ENCODE results near the gene CFAP299.
"Not testable (repeated sequence)": the region's sequence is repeated elsewhere in the genome, so short reads cannot be mapped to it uniquely, and the experiment has no call there.

CFAP299 gene

DNA sequence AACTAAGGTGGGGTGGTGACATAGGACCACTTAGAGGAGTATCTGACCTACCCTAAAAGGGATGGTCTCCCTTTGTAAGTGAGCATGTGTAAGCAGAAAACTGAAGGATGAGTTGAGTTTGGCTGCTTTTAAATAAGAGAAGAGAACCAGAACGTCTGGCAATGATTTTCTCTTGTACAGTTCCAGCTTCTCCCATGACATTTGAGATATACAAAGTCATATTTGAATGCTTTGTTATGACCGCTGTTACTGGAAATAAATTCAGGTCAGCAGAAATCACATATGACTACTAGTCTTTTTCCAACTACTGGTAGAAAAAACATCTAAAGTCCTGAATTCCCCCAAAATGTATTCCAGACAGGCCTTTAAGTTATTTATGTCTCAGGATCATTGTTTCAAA is 381.7 kb downstream of the CFAP299 start:
- Histone ChIP-seq H3K27me3 (ENCODE audit: control insufficient read depth, insufficient read depth, low read length) (no peaks in the 10 kb centered on the region), H3K4me3 (ENCODE audit: low read length) (no peak overlapping the region), H3K4me1 (ENCODE audit: control insufficient read depth, insufficient read depth, low read length) (no peaks in the 10 kb centered on the region), H3K9me3 (ENCODE audit: control insufficient read depth, low read length) (no peaks in the 10 kb centered on the region), H3K9ac (ENCODE audit: low read length) (no peak overlapping the region), H3K36me3 (ENCODE audit: control insufficient read depth, insufficient read depth, low read length) (no peaks in the 10 kb centered on the region)

DNA sequence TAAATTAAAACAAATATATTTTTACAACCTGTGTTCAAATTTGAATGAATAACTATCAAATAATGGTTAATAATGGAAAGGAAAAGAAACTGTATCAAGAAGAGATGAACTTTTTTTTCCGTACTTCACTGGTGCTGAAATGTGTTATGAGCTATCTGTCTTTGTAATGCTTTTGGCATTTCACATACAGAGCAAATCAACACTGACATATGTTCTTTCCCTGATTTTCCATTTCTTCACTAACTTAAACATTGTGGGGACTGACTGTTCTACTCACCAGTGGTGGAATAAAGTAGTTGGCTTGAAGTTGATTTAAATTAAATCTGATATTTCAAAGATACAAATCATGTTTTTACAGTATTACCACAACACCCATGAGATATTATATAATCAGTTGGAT is 390.9 kb downstream of the CFAP299 start:
- Histone ChIP-seq H3K4me3 (ENCODE audit: low read length) (no peak overlapping the region), H3K9me3 (ENCODE audit: control insufficient read depth, low read length) (no peaks in the 10 kb centered on the region), H3K4me1 (ENCODE audit: control insufficient read depth, insufficient read depth, low read length) (no peaks in the 10 kb centered on the region), H3K27me3 (ENCODE audit: control insufficient read depth, insufficient read depth, low read length) (no peaks in the 10 kb centered on the region), H3K9ac (ENCODE audit: low read length) (no peak overlapping the region), H3K36me3 (ENCODE audit: control insufficient read depth, insufficient read depth, low read length) (no peaks in the 10 kb centered on the region)

DNA sequence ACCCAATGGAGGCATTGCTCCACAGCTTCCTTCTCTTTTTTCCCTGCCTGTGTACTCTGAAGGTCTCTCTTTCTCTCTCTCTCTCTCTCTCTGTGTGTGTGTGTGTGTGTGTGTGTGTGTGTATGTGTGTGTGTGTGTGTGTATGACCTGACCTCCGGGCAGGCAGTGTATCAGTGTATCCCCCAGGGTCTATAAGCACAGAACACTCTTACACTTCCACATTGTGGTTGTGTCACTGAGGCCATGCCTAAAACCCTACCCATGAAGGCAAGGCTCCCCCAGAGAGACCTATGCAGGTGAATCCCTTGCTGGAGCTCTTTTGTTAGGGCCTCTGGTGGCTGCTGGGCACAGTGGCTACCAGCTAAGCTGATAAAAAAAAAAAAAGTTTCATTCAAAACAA is 394.6 kb downstream of the CFAP299 start:
- Histone ChIP-seq H3K36me3 (ENCODE audit: control insufficient read depth, insufficient read depth, low read length) (no peaks in the 10 kb centered on the region), H3K9me3 (ENCODE audit: control insufficient read depth, low read length) (no peaks in the 10 kb centered on the region), H3K4me1 (ENCODE audit: control insufficient read depth, insufficient read depth, low read length) (no peaks in the 10 kb centered on the region), H3K4me3 (ENCODE audit: low read length) (no peak overlapping the region), H3K9ac (ENCODE audit: low read length) (no peak overlapping the region), H3K27me3 (ENCODE audit: control insufficient read depth, insufficient read depth, low read length) (no peaks in the 10 kb centered on the region)

DNA sequence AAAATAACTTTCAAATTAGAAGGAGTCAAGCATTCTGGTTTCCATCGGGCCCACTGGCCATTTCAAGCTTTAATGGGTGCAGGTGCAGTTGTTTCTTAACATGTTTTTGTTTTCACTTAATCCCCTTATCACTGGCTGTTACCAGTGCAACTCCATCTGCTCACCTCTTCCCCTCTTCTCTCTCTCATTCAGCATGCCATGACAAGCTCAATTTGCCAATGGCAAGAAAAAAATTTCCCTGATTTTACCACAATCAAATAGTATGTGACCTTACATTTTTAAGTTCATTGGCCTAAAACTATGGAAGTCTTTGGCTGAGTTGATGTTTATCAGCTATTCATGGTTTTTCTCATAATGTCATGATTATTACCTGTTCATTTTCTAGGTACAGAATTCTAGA is 395.9 kb downstream of the CFAP299 start:
- no peaks in the 10 kb centered on the region for H3K36me3 ChIP-seq (ENCODE audit: control insufficient read depth, insufficient read depth, low read length)
- no peaks in the 10 kb centered on the region for H3K27me3 ChIP-seq (ENCODE audit: control insufficient read depth, insufficient read depth, low read length)
- no peak overlapping the region for H3K9ac ChIP-seq (ENCODE audit: low read length)
- no peaks in the 10 kb centered on the region for H3K9me3 ChIP-seq (ENCODE audit: control insufficient read depth, low read length)
- no peaks in the 10 kb centered on the region for H3K4me1 ChIP-seq (ENCODE audit: control insufficient read depth, insufficient read depth, low read length)
- H3K4me3 ChIP-seq (ENCODE audit: low read length) = no peak overlapping the region

DNA sequence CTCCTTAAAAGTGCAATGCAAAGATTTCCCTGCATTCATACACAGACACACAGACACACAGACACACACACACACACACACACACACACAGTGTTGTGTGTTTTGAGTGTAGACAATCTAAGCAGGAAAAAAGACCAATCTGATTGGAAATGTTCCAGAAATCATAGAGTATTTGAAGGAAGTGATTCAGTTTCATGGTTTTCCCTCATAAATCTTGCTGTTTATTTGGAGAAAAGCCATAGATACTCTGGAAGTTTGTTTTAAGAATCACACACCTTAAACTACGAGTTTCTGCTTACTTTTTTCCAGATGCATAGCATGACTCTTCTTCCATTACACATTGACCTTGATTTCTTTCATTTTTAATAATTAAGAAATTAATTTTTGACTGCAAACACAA is 396.5 kb downstream of the CFAP299 start:
- H3K27me3 ChIP-seq (ENCODE audit: control insufficient read depth, insufficient read depth, low read length) = no peaks in the 10 kb centered on the region
- H3K4me3 ChIP-seq (ENCODE audit: low read length) = no peak overlapping the region
- H3K4me1 ChIP-seq (ENCODE audit: control insufficient read depth, insufficient read depth, low read length) = no peaks in the 10 kb centered on the region
- no peak overlapping the region for H3K9ac ChIP-seq (ENCODE audit: low read length)
- H3K36me3 ChIP-seq (ENCODE audit: control insufficient read depth, insufficient read depth, low read length) = no peaks in the 10 kb centered on the region
- no peaks in the 10 kb centered on the region for H3K9me3 ChIP-seq (ENCODE audit: control insufficient read depth, low read length)

DNA sequence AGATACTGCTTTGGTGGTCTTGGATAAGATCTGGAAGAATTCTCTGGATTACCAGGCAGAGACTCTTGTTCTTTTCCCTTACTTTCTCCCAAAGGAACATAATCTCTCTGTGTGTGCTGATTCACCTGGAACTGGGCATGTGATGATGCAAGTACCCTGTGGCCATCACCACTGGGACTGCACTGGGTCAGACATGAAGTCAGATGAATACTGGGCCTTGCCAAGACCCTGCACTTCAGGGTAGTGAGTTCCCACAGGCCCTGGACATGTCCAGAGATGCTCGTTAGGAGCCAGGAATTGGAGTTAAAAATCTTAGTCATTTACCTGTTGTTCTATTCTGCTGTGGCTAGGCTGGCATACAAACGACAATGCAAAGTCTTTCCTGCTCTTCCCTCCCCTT is 404.8 kb downstream of the CFAP299 start:
- no peaks in the 10 kb centered on the region for H3K27me3 ChIP-seq (ENCODE audit: control insufficient read depth, insufficient read depth, low read length)
- H3K9ac ChIP-seq (ENCODE audit: low read length) = no peak overlapping the region
- no peaks in the 10 kb centered on the region for H3K4me1 ChIP-seq (ENCODE audit: control insufficient read depth, insufficient read depth, low read length)
- H3K36me3 ChIP-seq (ENCODE audit: control insufficient read depth, insufficient read depth, low read length) = no peaks in the 10 kb centered on the region
- H3K4me3 ChIP-seq (ENCODE audit: low read length) = no peak overlapping the region
- H3K9me3 ChIP-seq (ENCODE audit: control insufficient read depth, low read length) = no peaks in the 10 kb centered on the region

DNA sequence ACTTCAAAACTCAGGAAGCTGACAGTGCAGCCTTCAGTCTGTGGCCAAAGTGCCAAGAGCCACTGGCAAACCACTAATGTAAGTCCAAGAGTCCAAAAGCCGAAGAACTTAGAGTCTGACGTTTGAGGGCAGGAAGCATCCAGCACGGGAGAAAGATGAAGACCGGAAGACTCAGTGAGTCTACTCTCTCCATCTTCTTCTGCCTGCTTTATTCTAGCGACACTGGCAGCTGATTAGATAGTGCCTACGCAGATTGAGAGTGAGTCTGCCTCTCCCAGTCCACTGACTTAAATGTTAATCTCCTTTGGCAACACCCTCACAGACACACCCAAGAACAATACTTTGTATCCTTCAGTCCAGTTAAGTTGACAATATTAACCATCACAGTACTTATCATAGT is 414.0 kb downstream of the CFAP299 start:
- not testable (repeated sequence) for H3K36me3 ChIP-seq (ENCODE audit: control insufficient read depth, insufficient read depth, low read length); H3K4me1 ChIP-seq (ENCODE audit: control insufficient read depth, insufficient read depth, low read length); H3K9me3 ChIP-seq (ENCODE audit: control insufficient read depth, low read length); H3K4me3 ChIP-seq (ENCODE audit: low read length); H3K27me3 ChIP-seq (ENCODE audit: control insufficient read depth, insufficient read depth, low read length); H3K9ac ChIP-seq (ENCODE audit: low read length)

DNA sequence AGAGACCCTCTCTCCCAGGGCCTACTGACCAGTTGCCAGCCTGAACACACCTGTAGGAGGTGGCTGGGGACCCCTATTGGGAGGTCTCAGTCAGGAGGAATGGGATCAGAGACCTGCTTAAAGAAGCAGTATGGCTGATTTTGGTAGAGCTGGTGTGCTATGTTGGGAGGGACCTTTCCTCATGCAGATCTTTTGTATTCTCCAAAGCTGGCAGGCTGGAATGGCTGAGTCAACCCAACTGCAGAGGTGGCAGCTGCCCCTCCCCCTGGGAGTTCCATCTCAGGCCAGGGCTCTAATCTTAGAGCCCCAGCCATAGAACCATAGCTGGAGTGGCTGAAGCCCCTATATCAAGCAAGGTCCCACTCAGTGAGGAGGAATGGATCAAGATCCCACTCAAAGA is 415.7 kb downstream of the CFAP299 start:
- no peaks in the 10 kb centered on the region for H3K27me3 ChIP-seq (ENCODE audit: control insufficient read depth, insufficient read depth, low read length)
- no peak overlapping the region for H3K4me3 ChIP-seq (ENCODE audit: low read length)
- H3K36me3 ChIP-seq (ENCODE audit: control insufficient read depth, insufficient read depth, low read length) = no peaks in the 10 kb centered on the region
- H3K9ac ChIP-seq (ENCODE audit: low read length) = no peak overlapping the region
- no peaks in the 10 kb centered on the region for H3K9me3 ChIP-seq (ENCODE audit: control insufficient read depth, low read length)
- no peaks in the 10 kb centered on the region for H3K4me1 ChIP-seq (ENCODE audit: control insufficient read depth, insufficient read depth, low read length)

DNA sequence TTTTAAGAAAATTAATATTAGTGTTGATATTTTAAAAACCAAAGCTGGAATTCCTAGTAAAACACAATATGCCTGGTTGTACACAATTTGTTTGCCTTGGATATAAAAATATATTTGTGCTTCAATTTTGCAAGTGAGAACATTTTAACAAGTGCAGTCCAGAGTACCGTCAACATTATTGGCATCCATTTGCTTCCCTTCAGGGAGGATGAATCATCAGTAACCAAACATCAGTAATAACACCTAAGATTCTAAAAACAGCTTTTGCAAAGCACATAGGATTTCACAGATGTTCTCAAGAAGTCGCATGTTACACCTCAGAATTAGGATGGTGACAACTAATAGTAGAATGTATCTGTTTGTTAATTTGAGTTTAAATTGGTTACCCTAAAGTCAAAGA is 432.4 kb downstream of the CFAP299 start:
- Histone ChIP-seq H3K4me3 (ENCODE audit: low read length) (no peak overlapping the region), H3K9ac (ENCODE audit: low read length) (no peak overlapping the region), H3K36me3 (ENCODE audit: control insufficient read depth, insufficient read depth, low read length) (no peaks in the 10 kb centered on the region), H3K9me3 (ENCODE audit: control insufficient read depth, low read length) (no peaks in the 10 kb centered on the region), H3K27me3 (ENCODE audit: control insufficient read depth, insufficient read depth, low read length) (no peaks in the 10 kb centered on the region), H3K4me1 (ENCODE audit: control insufficient read depth, insufficient read depth, low read length) (no peaks in the 10 kb centered on the region)

DNA sequence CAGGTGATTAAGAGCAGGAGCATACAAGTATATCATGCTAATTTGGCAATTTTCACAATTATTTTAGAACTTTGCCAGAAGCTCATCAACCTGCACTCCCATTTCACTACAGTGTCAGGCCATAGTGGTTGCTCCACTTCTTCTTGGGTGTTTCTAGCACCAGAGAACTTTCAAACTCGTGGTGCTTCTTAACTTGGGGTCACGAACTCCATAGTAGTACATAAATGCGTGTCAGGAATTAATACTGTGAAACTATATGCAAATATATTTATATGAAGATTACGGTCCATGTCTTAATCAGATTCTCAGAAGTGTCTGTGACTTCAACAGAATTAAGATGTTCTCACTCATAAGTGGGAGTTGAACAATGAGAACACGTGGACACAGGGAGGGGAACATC is 440.6 kb downstream of the CFAP299 start:
- no peaks in the 10 kb centered on the region for H3K27me3 ChIP-seq (ENCODE audit: control insufficient read depth, insufficient read depth, low read length)
- no peaks in the 10 kb centered on the region for H3K36me3 ChIP-seq (ENCODE audit: control insufficient read depth, insufficient read depth, low read length)
- no peaks in the 10 kb centered on the region for H3K9me3 ChIP-seq (ENCODE audit: control insufficient read depth, low read length)
- H3K9ac ChIP-seq (ENCODE audit: low read length) = no peak overlapping the region
- no peaks in the 10 kb centered on the region for H3K4me1 ChIP-seq (ENCODE audit: control insufficient read depth, insufficient read depth, low read length)
- H3K4me3 ChIP-seq (ENCODE audit: low read length) = no peak overlapping the region

DNA sequence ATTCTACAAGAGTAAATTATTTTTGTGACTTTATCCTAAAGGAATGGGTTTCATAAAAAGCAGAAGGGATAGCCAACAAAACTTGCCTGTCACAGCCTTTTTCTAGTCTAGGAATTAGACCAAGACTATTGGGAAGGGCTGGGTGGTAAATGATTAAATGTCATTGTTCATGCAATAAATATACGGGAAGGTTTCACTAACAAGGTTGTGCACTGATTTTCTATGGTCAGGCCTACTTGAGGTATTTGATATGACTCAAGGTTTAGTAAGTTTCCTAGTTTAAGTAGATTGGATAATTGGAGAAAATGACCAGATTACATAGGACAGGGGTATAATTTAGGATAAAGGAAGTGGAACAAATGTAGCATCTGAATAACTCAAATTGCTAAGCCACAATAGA is 445.9 kb downstream of the CFAP299 start:
- Histone ChIP-seq H3K9me3 (ENCODE audit: control insufficient read depth, low read length) (no peaks in the 10 kb centered on the region), H3K9ac (ENCODE audit: low read length) (no peak overlapping the region), H3K4me3 (ENCODE audit: low read length) (no peak overlapping the region), H3K36me3 (ENCODE audit: control insufficient read depth, insufficient read depth, low read length) (no peaks in the 10 kb centered on the region), H3K27me3 (ENCODE audit: control insufficient read depth, insufficient read depth, low read length) (no peaks in the 10 kb centered on the region), H3K4me1 (ENCODE audit: control insufficient read depth, insufficient read depth, low read length) (no peaks in the 10 kb centered on the region)

DNA sequence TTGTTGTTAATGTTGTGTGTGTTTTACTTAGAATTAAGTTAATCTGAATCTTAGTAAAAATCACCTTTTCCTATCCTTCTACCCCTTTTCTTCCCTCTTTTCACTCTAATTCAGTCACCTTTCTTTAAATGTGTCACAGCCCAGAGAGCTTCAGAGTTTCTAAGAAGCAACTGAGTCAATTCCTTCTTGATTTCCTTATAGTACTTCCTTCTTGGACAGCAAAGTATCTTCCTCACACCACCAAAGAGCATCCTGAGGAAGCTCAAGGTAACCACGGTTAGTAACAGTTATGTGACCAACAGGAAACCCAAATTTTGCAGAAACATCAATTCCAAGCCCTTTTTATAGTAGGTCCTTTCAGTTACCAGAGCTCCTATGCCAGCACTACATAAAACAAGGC is 451.8 kb downstream of the CFAP299 start:
- H3K36me3 ChIP-seq (ENCODE audit: control insufficient read depth, insufficient read depth, low read length) = no peaks in the 10 kb centered on the region
- no peaks in the 10 kb centered on the region for H3K4me1 ChIP-seq (ENCODE audit: control insufficient read depth, insufficient read depth, low read length)
- H3K9me3 ChIP-seq (ENCODE audit: control insufficient read depth, low read length) = no peaks in the 10 kb centered on the region
- H3K4me3 ChIP-seq (ENCODE audit: low read length) = no peak overlapping the region
- no peaks in the 10 kb centered on the region for H3K27me3 ChIP-seq (ENCODE audit: control insufficient read depth, insufficient read depth, low read length)
- no peak overlapping the region for H3K9ac ChIP-seq (ENCODE audit: low read length)

DNA sequence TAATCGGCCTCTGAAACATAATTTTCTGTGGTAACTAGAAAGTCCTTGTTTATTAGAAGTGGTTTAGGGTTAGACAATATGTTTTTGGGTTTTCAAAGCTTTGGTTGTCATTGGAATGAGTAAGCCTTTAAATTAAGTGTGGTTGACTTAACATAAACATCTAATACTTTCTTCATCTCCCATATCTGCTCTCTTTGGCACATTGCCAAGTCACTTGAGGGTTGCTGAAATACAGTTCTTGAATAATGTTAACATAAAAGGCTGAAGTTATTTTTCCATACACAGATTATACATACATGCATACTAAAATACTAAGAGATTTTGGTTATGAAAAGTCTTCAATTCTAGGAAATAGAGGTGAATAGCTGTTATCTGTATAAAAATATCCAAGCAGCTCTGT is 453.3 kb downstream of the CFAP299 start:
- Histone ChIP-seq H3K4me3 (ENCODE audit: low read length) (no peak overlapping the region), H3K4me1 (ENCODE audit: control insufficient read depth, insufficient read depth, low read length) (no peaks in the 10 kb centered on the region), H3K36me3 (ENCODE audit: control insufficient read depth, insufficient read depth, low read length) (no peaks in the 10 kb centered on the region), H3K9me3 (ENCODE audit: control insufficient read depth, low read length) (no peaks in the 10 kb centered on the region), H3K9ac (ENCODE audit: low read length) (no peak overlapping the region), H3K27me3 (ENCODE audit: control insufficient read depth, insufficient read depth, low read length) (no peaks in the 10 kb centered on the region)
